ENCODE data around the gene NKPD1. TPM values are rescaled to one million over a fixed set of nuclear protein-coding genes. Genes with fewer than 3 reads are reported as not detected.

Gene NKPD1
- total and polyA plus RNA-seq, 2 donors (not counting 3 experiments of a cell fraction or from before 2014, with no cell fraction given), result 0.04 TPM; not detected in 1

DNA sequence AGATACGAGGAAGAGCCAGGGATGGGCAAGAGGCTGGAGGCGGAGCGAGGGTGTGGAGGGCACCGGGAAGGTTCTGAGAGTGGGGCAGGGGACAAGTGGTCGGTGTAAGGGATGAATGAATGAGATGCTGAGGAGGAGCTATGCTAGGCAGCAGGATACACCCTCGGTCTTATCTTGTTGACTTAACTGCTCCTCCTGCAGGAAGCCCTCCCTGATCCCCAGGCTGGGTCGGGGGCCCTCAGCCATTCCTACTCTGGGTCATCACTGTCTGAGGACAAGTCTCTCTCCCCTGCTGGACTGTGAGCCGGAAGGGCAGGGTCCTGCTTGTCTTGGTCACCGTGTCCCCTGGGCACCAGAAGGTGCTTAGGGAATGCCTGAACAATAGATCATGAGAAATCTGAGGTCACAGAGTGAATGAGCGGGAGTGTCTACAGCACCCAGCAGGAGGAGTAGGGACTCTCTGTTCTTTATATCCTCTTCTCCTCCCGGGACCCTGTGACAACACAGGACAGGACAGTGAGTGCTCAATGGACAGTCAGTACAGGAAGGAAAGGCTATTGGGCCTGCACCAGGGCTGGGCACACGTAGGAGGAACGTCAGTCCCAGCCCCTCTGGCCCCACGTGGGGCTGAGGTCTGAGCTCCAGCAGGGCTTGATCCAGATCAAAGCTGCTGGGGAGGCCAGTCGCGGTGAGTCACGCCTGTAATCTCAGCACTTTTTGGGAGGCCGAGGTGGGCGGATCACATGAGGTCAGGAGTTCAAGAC lies 6.5 kb downstream of the NKPD1 start:
- Histone ChIP-seq H3K9me3 (replicated peaks; ENCODE audit: control insufficient read depth, insufficient read depth, low read length) (no peaks in the 10 kb centered on the region), H3K9ac (replicated peaks; ENCODE audit: extremely low read depth, insufficient read depth, low read length) (no peak overlapping the region), H2AFZ (ENCODE audit: low read depth, low read length) (peak overlapping the region; percentile 67), H3K36me3 (ENCODE audit: control insufficient read depth in 2 of 2, extremely low read depth in 1 of 2, insufficient read depth in 2 of 2, low read length in 2 of 2) (no peaks in the 10 kb centered on the region), H4K20me1 (replicated peaks; ENCODE audit: control insufficient read depth, extremely low read depth, insufficient read depth, low read length) (no peaks in the 10 kb centered on the region), H3K27me3 (ENCODE audit: control insufficient read depth in 2 of 2, insufficient read depth in 2 of 2, low read length in 2 of 2) (peaks cover 6 to 15% of the 10 kb centered on the region in 2 experiments), H3K9me1 (replicated peaks; ENCODE audit: control insufficient read depth, extremely low read depth, insufficient read depth, low read length) (no peaks in the 10 kb centered on the region), H3K4me1 (ENCODE audit: control insufficient read depth, extremely low read depth, insufficient read depth, low read length) (peaks cover 21% of the 10 kb centered on the region), H3K4me3 (replicated peaks in 1 of 3; ENCODE audit: insufficient read depth in 1 of 3, low read depth in 1 of 3, low read length in 3 of 3) (no peak overlapping the region), H3K4me2 (ENCODE audit: insufficient read depth, low read length) (peak overlapping the region; percentile 15), H3K79me2 (ENCODE audit: control insufficient read depth, insufficient read depth, low read length) (no peaks in the 10 kb centered on the region), H3K27ac (ENCODE audit: insufficient read depth, low read depth, low read length) (no peak overlapping the region)
- FAIRE-seq (peak; percentile 18), DNase-seq (ENCODE audit: low read depth, low spot score) (peak; percentile 13)
- intact Hi-C loops (cut with micrococcal nuclease), result no loop called here
- ChIA-PET CTCF (interaction anchor here (1.0 to 1.8 kb wide), 6 partner anchors 8 to 184 kb away, joined by 3 to 8 read pairs (median 4); partner anchors contain the start of genes BLOC1S3 and TRAPPC6A), POLR2A (no interaction called here)
- no TSS peak for BruUV-seq (replicated peaks)
- dilution Hi-C loops (cut with MboI; ENCODE audit: extremely low pct_ligation_motif_present, low sequenced_read_pairs), result no loop called here
- TF ChIP-seq GATA2 (IDR thresholded peaks at IDR 0.05; ENCODE audit: insufficient read depth, insufficient read length, low read depth, low read length) (no peak), JUN (IDR thresholded peaks at IDR 0.05; ENCODE audit: borderline replicate concordance, insufficient read depth, insufficient read length, low read depth) (no peak), MYC (IDR thresholded peaks at IDR 0.05; ENCODE audit: low read depth, low read length) (no peak), FOS (IDR thresholded peaks at IDR 0.05; ENCODE audit: borderline replicate concordance, insufficient read depth, low read length) (no peak), EZH2 (IDR thresholded peaks at IDR 0.05; ENCODE audit: borderline replicate concordance, low read depth, low read length, severe bottlenecking) (no peak), POLR2A (IDR thresholded peaks at IDR 0.05; ENCODE audit: low read depth, low read length) (no peak), POLR2AphosphoS5 (IDR thresholded peaks at IDR 0.05; ENCODE audit: insufficient read depth, low read depth, low read length) (no peak)
- TF ChIP-seq, protein P1, sequence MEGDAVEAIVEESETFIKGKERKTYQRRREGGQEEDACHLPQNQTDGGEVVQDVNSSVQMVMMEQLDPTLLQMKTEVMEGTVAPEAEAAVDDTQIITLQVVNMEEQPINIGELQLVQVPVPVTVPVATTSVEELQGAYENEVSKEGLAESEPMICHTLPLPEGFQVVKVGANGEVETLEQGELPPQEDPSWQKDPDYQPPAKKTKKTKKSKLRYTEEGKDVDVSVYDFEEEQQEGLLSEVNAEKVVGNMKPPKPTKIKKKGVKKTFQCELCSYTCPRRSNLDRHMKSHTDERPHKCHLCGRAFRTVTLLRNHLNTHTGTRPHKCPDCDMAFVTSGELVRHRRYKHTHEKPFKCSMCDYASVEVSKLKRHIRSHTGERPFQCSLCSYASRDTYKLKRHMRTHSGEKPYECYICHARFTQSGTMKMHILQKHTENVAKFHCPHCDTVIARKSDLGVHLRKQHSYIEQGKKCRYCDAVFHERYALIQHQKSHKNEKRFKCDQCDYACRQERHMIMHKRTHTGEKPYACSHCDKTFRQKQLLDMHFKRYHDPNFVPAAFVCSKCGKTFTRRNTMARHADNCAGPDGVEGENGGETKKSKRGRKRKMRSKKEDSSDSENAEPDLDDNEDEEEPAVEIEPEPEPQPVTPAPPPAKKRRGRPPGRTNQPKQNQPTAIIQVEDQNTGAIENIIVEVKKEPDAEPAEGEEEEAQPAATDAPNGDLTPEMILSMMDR (IDR thresholded peaks at IDR 0.05; ENCODE audit: extremely low read depth in 1 of 2, insufficient read depth in 1 of 2, low read depth in 1 of 2, low read length in 2 of 2), result no peak
- TF ChIP-seq, protein P2, sequence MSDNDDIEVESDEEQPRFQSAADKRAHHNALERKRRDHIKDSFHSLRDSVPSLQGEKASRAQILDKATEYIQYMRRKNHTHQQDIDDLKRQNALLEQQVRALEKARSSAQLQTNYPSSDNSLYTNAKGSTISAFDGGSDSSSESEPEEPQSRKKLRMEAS (IDR thresholded peaks at IDR 0.05; ENCODE audit: insufficient read depth, insufficient read length), result no peak

All from endothelial cell of umbilical vein (primary cell).